ENCODE data around the gene TGFBR2.

GRCh38 chr3:30671527-30672286, 65.3 kb downstream of the TGFBR2 start:
- TF ChIP-seq CTCF (IDR thresholded peaks at IDR 0.05; ENCODE audit: insufficient read depth, low read depth, low read length) (no peak), EZH2 (IDR thresholded peaks at IDR 0.05; ENCODE audit: insufficient read depth, low read length) (no peak)
